LoVo (cell line): ENCODE results near the gene PRIM2.
"Not testable (repeated sequence)": the region's sequence is repeated elsewhere in the genome, so short reads cannot be mapped to it uniquely, and the experiment has no call there.

Source experiments
- DNase-seq: peaks from one replicate; pipeline ENCODE4 v3.0.0-alpha.2; 2016; ENCODE audit warnings: low spot score

The PRIM2 gene

GRCh38 chr6:57445790-57446468 is 128.5 kb downstream of the PRIM2 start:
- not testable (repeated sequence) for DNase-seq

- DNase-seq: not testable (repeated sequence)
Measured at GRCh38 chr6:57449496-57450066, 132.2 kb downstream of the PRIM2 start.

- not testable (repeated sequence) for DNase-seq
Measured at GRCh38 chr6:57459781-57460180, 142.4 kb downstream of the PRIM2 start.

- not testable (repeated sequence) for DNase-seq
Measured at GRCh38 chr6:57461022-57461421, 143.6 kb downstream of the PRIM2 start.

- not testable (repeated sequence) for DNase-seq
Measured at GRCh38 chr6:57463809-57464208, 146.4 kb downstream of the PRIM2 start.

- DNase-seq: not testable (repeated sequence)
Measured at GRCh38 chr6:57465968-57466367, 148.5 kb downstream of the PRIM2 start.

- no peak for DNase-seq
Measured at GRCh38 chr6:57469072-57469471, 151.6 kb downstream of the PRIM2 start.

- not testable (repeated sequence) for DNase-seq
Measured at GRCh38 chr6:57470148-57470547, 152.7 kb downstream of the PRIM2 start.

- not testable (repeated sequence) for DNase-seq
Measured at GRCh38 chr6:57471314-57471864, 154.0 kb downstream of the PRIM2 start.

GRCh38 chr6:57472861-57473362 is 155.5 kb downstream of the PRIM2 start:
- DNase-seq: not testable (repeated sequence)

GRCh38 chr6:57474862-57475475 is 157.5 kb downstream of the PRIM2 start:
- not testable (repeated sequence) for DNase-seq

- not testable (repeated sequence) for DNase-seq
Measured at GRCh38 chr6:57475656-57476055, 158.2 kb downstream of the PRIM2 start.

GRCh38 chr6:57480194-57480593 is 162.8 kb downstream of the PRIM2 start:
- not testable (repeated sequence) for DNase-seq

GRCh38 chr6:57481121-57481520 is 163.7 kb downstream of the PRIM2 start:
- not testable (repeated sequence) for DNase-seq

- DNase-seq: not testable (repeated sequence)
Measured at GRCh38 chr6:57482471-57482870, 165.0 kb downstream of the PRIM2 start.

GRCh38 chr6:57486494-57487081 is 169.2 kb downstream of the PRIM2 start:
- not testable (repeated sequence) for DNase-seq

GRCh38 chr6:57488551-57488950 is 171.1 kb downstream of the PRIM2 start:
- DNase-seq: not testable (repeated sequence)

- DNase-seq: not testable (repeated sequence)
Measured at GRCh38 chr6:57489887-57490286, 172.5 kb downstream of the PRIM2 start.

GRCh38 chr6:57491795-57492194 is 174.4 kb downstream of the PRIM2 start:
- not testable (repeated sequence) for DNase-seq

- not testable (repeated sequence) for DNase-seq
Measured at GRCh38 chr6:57496251-57496650, 178.8 kb downstream of the PRIM2 start.

GRCh38 chr6:57500368-57501021 is 183.1 kb downstream of the PRIM2 start:
- not testable (repeated sequence) for DNase-seq

GRCh38 chr6:57502387-57502786 is 185.0 kb downstream of the PRIM2 start:
- DNase-seq: not testable (repeated sequence)
